Muscle of leg (tissue), 11 donors: ENCODE results near the gene RBM18. TPM values are rescaled to one million over a fixed set of nuclear protein-coding genes. Genes with fewer than 3 reads are reported as not detected.

Experiments
- DNase-seq: peaks from one replicate; pipeline ENCODE4 v3.0.0; 2013
- H3K27ac ChIP-seq: one replicate; pipeline ENCODE4 v1.5.1; 2013; ENCODE audit warnings: mild to moderate bottlenecking, low read length, control low read depth
- H3K27me3 ChIP-seq: one replicate; pipeline ENCODE4 v1.6.1; 2013; ENCODE audit warnings: low read length; ENCODE audit not compliant: control insufficient read depth, insufficient read depth
- H3K36me3 ChIP-seq: one replicate; pipeline ENCODE4 v1.6.1; 2013; ENCODE audit warnings: low read length; ENCODE audit not compliant: control insufficient read depth, insufficient read depth
- H3K4me1 ChIP-seq: one replicate; pipeline ENCODE4 v1.6.1; 2013; ENCODE audit warnings: low read length; ENCODE audit not compliant: control insufficient read depth, insufficient read depth
- H3K4me3 ChIP-seq: one replicate; pipeline ENCODE4 v1.5.1; 2013; ENCODE audit warnings: low read length, control low read depth
- H3K9me3 ChIP-seq: replicated peaks from 2 replicates; pipeline ENCODE4 v1.6.1; 2013; ENCODE audit warnings: low read depth, low read length; ENCODE audit not compliant: control insufficient read depth
- WGBS: methylation state at CpG from one replicate; pipeline ENCODE4 v1.1.5; 2013; ENCODE audit warnings: missing lambda C conversion rate; ENCODE audit not compliant: insufficient coverage; 5-methylcytosine and 5-hydroxymethylcytosine counted together
- polyA plus RNA-seq, 8 donors: library from polyadenylated mRNA; unstranded; fragments of 120-200 nt; gene quantifications; one replicate each; pipeline versions ENCODE4 v1.2.1 to v1.2.3, GENCODE V29; 2013; ENCODE audit warnings: inconsistent platforms in 1 of 8, low replicate concordance in 1 of 8; ENCODE audit not compliant: insufficient read length in 8 of 8, insufficient read depth in 1 of 8
- total RNA-seq: library from RNA; stranded (reverse); fragments of 120-200 nt; gene quantifications from one replicate; pipeline ENCODE4 v1.2.4, GENCODE V29; 2013

RBM18 gene
- total and polyA plus RNA-seq, 9 donors: 14.4 to 28.7 (median 25.8) TPM

GRCh38 chr9:122226758-122227574, 37.7 kb downstream of the RBM18 start:
- Histone ChIP-seq H3K4me3 (peak overlapping the region; percentile 19), H3K4me1 (peaks cover 16% of the 10 kb centered on the region), H3K27ac (no peak overlapping the region), H3K36me3 (no peaks in the 10 kb centered on the region), H3K9me3 (no peaks in the 10 kb centered on the region), H3K27me3 (peaks cover 87% of the 10 kb centered on the region)
- no peak for DNase-seq
- WGBS: 18% methylated on average over 46 of the region's 59 CpGs

- no peak overlapping the region for H3K4me3 ChIP-seq
- no peak for DNase-seq
- no peaks in the 10 kb centered on the region for H3K9me3 ChIP-seq
- no peak overlapping the region for H3K27ac ChIP-seq
- H3K36me3 ChIP-seq: no peaks in the 10 kb centered on the region
- 16% methylated on average over 50 of the region's 51 CpGs for WGBS
- H3K4me1 ChIP-seq: peaks cover 20% of the 10 kb centered on the region
- H3K27me3 ChIP-seq: peaks cover 91% of the 10 kb centered on the region
These were observed 38.4 kb downstream of the RBM18 start for GRCh38 chr9:122226142-122226757.

- Histone ChIP-seq H3K4me3 (no peak overlapping the region), H3K36me3 (no peaks in the 10 kb centered on the region), H3K9me3 (no peaks in the 10 kb centered on the region), H3K4me1 (peaks cover 27% of the 10 kb centered on the region), H3K27me3 (peaks cover 94% of the 10 kb centered on the region), H3K27ac (no peak overlapping the region)
- DNase-seq: no peak
- 35% methylated on average over 51 of the region's 51 CpGs for WGBS
These were observed 39.1 kb downstream of the RBM18 start for GRCh38 chr9:122225312-122226141.

- peaks cover 98% of the 10 kb centered on the region for H3K27me3 ChIP-seq
- no peak for DNase-seq
- H3K36me3 ChIP-seq: no peaks in the 10 kb centered on the region
- H3K27ac ChIP-seq: no peak overlapping the region
- peaks cover 45% of the 10 kb centered on the region for H3K4me1 ChIP-seq
- no peak overlapping the region for H3K4me3 ChIP-seq
- no peaks in the 10 kb centered on the region for H3K9me3 ChIP-seq
- no CpG with 5 or more reads among the region's 5 CpGs for WGBS
These were observed 41.2 kb downstream of the RBM18 start for GRCh38 chr9:122223435-122223834.

GRCh38 chr9:122222791-122223190, 41.8 kb downstream of the RBM18 start:
- H3K27ac ChIP-seq: no peak overlapping the region
- no peaks in the 10 kb centered on the region for H3K36me3 ChIP-seq
- no peaks in the 10 kb centered on the region for H3K9me3 ChIP-seq
- peaks cover 43% of the 10 kb centered on the region for H3K4me1 ChIP-seq
- WGBS: 45% methylated on average over 2 of the region's 5 CpGs
- H3K27me3 ChIP-seq: peaks cover 99% of the 10 kb centered on the region
- DNase-seq: no peak
- no peak overlapping the region for H3K4me3 ChIP-seq

- H3K4me1 ChIP-seq: peaks cover 35% of the 10 kb centered on the region
- H3K9me3 ChIP-seq: no peaks in the 10 kb centered on the region
- H3K27me3 ChIP-seq: peaks cover 95% of the 10 kb centered on the region
- no peaks in the 10 kb centered on the region for H3K36me3 ChIP-seq
- peak; percentile 47 for DNase-seq
- WGBS: 11% methylated on average over 18 of the region's 27 CpGs
- H3K4me3 ChIP-seq: peak overlapping the region; percentile 21
- no peak overlapping the region for H3K27ac ChIP-seq
These were observed 43.3 kb downstream of the RBM18 start for GRCh38 chr9:122221183-122221811.

- Histone ChIP-seq H3K9me3 (no peaks in the 10 kb centered on the region), H3K4me3 (peak overlapping the region; percentile 21), H3K27me3 (peaks cover 95% of the 10 kb centered on the region), H3K4me1 (peaks cover 35% of the 10 kb centered on the region), H3K27ac (no peak overlapping the region), H3K36me3 (no peaks in the 10 kb centered on the region)
- no peak for DNase-seq
- 40% methylated on average over 4 of the region's 18 CpGs for WGBS
These were observed 43.9 kb downstream of the RBM18 start for GRCh38 chr9:122220673-122221182.

GRCh38 chr9:122219856-122220672, 44.6 kb downstream of the RBM18 start:
- H3K27me3 ChIP-seq: peaks cover 94% of the 10 kb centered on the region
- peaks cover 35% of the 10 kb centered on the region for H3K4me1 ChIP-seq
- H3K27ac ChIP-seq: no peak overlapping the region
- peak overlapping the region; percentile 20 for H3K4me3 ChIP-seq
- H3K9me3 ChIP-seq: no peaks in the 10 kb centered on the region
- WGBS: 3% methylated on average over 50 of the region's 57 CpGs
- H3K36me3 ChIP-seq: no peaks in the 10 kb centered on the region
- peak; percentile 53 for DNase-seq
